Heart right ventricle (tissue), 16 donors: ENCODE data around the gene SDS. TPM values are rescaled to one million over a fixed set of nuclear protein-coding genes. Genes with fewer than 3 reads are reported as not detected.
"Not testable (repeated sequence)": the region's sequence is repeated elsewhere in the genome, so short reads cannot be mapped to it uniquely, and the experiment has no call there.

Source experiments
- ATAC-seq, 8 donors: fragments of 200-7000 bp; cut with Tn5 transposase; one replicate each; pipeline ENCODE4 v1.9.1; 2020; ENCODE audit warnings: mild to moderate bottlenecking in 8 of 8, moderate library complexity in 8 of 8, moderate number of reproducible peaks in 1 of 8
- DNase-seq, 2 donors: peaks; one replicate each; pipeline ENCODE4 v3.0.0-alpha.2; 2020
- H3K27ac ChIP-seq, 10 donors: fragments of 200-600 bp; sonication (generic) in 2 of 10; one replicate each; pipeline versions ENCODE4 v1.5.0 to v1.8.0; 2020 to 2022; ENCODE audit warnings: mild to moderate bottlenecking in 3 of 10
- H3K27me3 ChIP-seq, 7 donors: fragments of 200-600 bp; one replicate each; pipeline ENCODE4 v1.8.0; 2021 to 2022; ENCODE audit warnings: mild to moderate bottlenecking in 2 of 7
- H3K36me3 ChIP-seq, 9 donors: fragments of 200-600 bp; sonication (generic) in 1 of 9; one replicate each; pipeline versions ENCODE4 v1.5.0 to v1.8.0; 2020 to 2022; ENCODE audit warnings: mild to moderate bottlenecking in 2 of 9
- H3K4me1 ChIP-seq, 9 donors: fragments of 200-600 bp; sonication (generic) in 1 of 9; one replicate each; pipeline versions ENCODE4 v1.5.0 to v1.8.0; 2020 to 2022; ENCODE audit warnings: mild to moderate bottlenecking in 4 of 9
- H3K4me3 ChIP-seq, 10 donors: fragments of 200-600 bp; sonication (generic) in 2 of 10; one replicate each; pipeline versions ENCODE4 v1.5.0 to v1.8.0; 2020 to 2022; ENCODE audit warnings: mild to moderate bottlenecking in 7 of 10, moderate library complexity in 2 of 10
- H3K9me3 ChIP-seq, 11 donors: fragments of 200-600 bp in 10 of 11; sonication (generic) in 2 of 11; one replicate each; pipeline versions ENCODE4 v1.5.0 to v1.8.0; 2013 to 2022; ENCODE audit warnings: mild to moderate bottlenecking in 2 of 11, control low read depth in 1 of 11, moderate library complexity in 1 of 11
- WGBS, 2 donors: extraction: QIAGEN DNeasy Blood & Tissue Kit; methylation state at CpG; one replicate each; pipeline ENCODE4 v1.1.7; 2013; ENCODE audit warnings: inconsistent platforms in 1 of 2; 5-methylcytosine and 5-hydroxymethylcytosine counted together
- intact Hi-C, 10 donors: fragments of 100-400 bp; cut with DNase I; formaldehyde crosslinking; loops; one replicate each; pipeline versions ENCODE4 v1.11.1 to v1.14.2; 2022
- polyA plus RNA-seq, 2 donors: library from polyadenylated mRNA; stranded (reverse); fragments of 200-250 nt; gene quantifications; one replicate each; pipeline ENCODE4 v1.2.3, GENCODE V29; 2013
- total RNA-seq, 10 donors: library from RNA; stranded (reverse); fragmentation: NEBNext Ultra II Directional in 3 of 10; extraction: Animal tissue kit (Norgen Biotek cat#: 25700) in 3 of 10; gene quantifications; one replicate each; pipeline versions ENCODE4 v1.2.1 to v1.2.4, GENCODE V29; 2021 to 2023
- TF ChIP-seq, protein P1 (sequence below), 9 donors: fragments of 200-600 bp; sonication (generic) in 2 of 9; IDR thresholded peaks; one replicate each; pipeline versions ENCODE4 v1.5.0 to v1.8.0; 2021 to 2022; ENCODE audit warnings: antibody characterized with exemption in 9 of 9, mild to moderate bottlenecking in 5 of 9, moderate library complexity in 1 of 9
- donor health status: Arrhythmogenic right ventricular cardiomyopathy.
- donor health status: ischemic (EF 13 %, LVEDD 7.1; RV severe dilation, severe dysfunction).
- donor health status: healthy with polysubstance abuse.
- donor health status: DM: no; HTN: yes; CAD: no.
- donor health status: DM: no; HTN: no; CAD: no.
- donor health status: ischemic (EF 25% LVEDD 6.9; RV normal size, moderate dysfunction).
- donor health status: ischemic (EF 25% LVEDD 5.7; RV mildly dilated, moderate dysfunction).
- donor health status: healthy.
- donor health status: DM: yes; HTN: yes; CAD: no.
- donor health status: Ischemic cardiomyopathy.
- donor health status: ischemic (EF 35%, LVEDD 5.7; RV mildly dilated, moderate dysfunction).
- donor health status: nonischemic (EF 11% LVEDD 7.7; RV severe dilation, severe dysfunction).
- donor health status: DM: yes; HTN: yes; CAD: no.
- donor health status: PGD.
- donor health status: ischemic (EF 29% LVEDD 5.4; RV normal size, mild dysfunction).
- donor health status: nonischemic (EF 23%, LVEDD 6.1; RV moderate dilation, normal function).

Gene SDS
- total and polyA plus RNA-seq, 12 donors = 0.18 to 1.6 (median 0.33) TPM; not detected in 7

DNA sequence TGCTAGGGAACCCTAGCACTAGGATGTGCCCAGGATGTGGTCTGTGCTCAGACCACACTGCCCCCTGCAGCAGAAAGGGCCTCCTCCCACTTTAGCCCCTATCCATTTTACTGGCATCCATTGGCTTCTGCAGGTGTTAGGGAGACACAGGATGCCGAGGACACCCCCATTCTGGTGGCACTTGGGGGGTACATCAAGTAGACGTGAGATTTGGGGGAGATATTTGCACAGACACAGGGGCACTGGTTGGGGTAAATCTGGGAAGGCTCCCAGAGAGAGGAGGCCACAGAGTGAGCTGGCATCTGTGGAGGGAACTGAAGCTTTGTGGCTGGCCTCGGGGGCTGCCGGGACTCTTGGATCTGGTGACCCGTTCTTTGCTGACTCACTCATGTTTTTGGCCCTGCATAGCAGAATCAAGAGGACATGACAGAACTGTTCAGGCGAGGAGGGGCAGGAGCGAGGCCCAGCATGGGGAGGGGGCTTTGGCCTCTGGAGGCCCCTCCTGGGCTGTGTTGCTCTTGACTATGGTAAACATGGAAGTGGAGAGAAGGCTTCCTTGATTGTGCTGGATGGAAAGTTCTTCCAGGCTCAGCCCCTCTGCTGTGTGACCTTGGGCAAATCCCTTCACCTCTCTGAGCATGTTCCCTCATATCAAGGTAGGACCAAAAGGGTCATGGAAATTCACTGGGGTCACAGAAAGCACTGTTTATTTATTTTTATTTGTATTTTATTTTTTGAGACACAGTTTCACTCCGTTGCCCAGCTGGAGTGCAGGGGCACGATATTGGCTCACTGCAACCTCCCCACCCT is 43.5 kb downstream of the SDS start:
- TF ChIP-seq, protein P1, sequence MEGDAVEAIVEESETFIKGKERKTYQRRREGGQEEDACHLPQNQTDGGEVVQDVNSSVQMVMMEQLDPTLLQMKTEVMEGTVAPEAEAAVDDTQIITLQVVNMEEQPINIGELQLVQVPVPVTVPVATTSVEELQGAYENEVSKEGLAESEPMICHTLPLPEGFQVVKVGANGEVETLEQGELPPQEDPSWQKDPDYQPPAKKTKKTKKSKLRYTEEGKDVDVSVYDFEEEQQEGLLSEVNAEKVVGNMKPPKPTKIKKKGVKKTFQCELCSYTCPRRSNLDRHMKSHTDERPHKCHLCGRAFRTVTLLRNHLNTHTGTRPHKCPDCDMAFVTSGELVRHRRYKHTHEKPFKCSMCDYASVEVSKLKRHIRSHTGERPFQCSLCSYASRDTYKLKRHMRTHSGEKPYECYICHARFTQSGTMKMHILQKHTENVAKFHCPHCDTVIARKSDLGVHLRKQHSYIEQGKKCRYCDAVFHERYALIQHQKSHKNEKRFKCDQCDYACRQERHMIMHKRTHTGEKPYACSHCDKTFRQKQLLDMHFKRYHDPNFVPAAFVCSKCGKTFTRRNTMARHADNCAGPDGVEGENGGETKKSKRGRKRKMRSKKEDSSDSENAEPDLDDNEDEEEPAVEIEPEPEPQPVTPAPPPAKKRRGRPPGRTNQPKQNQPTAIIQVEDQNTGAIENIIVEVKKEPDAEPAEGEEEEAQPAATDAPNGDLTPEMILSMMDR (IDR thresholded peaks at IDR 0.05) = no peak
- Histone ChIP-seq H3K4me3 (peak overlapping the region in 6 of 10 donors; percentile 74 to 96 (median 91)), H3K9me3 (no peaks in the 10 kb centered on the region), H3K4me1 (peaks cover 5 to 36% (median 17%) of the 10 kb centered on the region in 9 donors), H3K27me3 (no peaks in the 10 kb centered on the region), H3K27ac (peak overlapping the region in 4 of 10 donors; percentile 87 to 95 (median 91)), H3K36me3 (peaks cover 0 to 9% (median 0%) of the 10 kb centered on the region in 9 donors)
- WGBS, 2 donors = 69 to 81% methylated on average over 9 of the region's 9 CpGs
- intact Hi-C loops = no loop called here
- DNase-seq (no peak), ATAC-seq (no peak)

DNA sequence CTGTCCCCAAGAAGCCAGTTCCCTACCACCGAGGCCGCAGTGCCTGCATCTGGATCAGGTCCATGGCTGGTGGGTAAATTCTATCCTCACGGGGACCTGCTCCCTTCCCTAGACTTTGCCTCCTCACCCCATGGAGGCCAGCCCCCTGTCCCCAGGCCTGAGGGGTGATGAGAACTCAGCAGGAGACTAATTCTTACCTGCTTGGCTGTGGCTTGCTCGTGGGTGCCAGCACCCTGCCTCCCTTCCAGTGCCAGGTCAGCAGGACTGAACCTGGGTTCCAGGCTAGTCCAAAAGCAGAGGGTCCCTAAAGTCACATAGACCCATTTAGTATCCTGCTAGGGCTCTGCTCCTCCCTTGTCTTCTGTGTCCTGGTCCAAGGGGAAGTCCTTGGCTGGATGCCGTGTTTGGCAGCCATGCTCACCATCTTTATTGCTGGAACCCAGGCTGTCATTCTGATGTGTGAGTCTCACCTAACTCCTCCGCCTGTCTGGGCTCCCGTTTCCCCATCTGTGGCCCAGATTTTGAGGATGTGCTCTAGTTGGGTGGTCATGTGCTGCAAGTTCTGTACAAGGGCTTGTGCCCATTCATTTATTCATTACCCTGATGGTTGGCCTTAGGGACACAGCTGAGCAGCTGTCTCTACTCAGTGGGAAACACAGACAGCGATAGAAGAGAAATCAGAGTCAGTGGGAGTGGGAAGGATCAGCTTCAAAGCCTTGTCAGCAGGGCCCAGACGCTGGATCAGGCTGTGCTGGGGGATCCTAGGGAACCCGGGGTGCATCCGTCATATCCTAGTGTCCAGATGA is 44.4 kb downstream of the SDS start:
- TF ChIP-seq, protein P1 (IDR thresholded peaks at IDR 0.05) = no peak
- intact Hi-C loops = no loop called here
- WGBS, 2 donors = 30 to 44% methylated on average over 11 of the region's 11 CpGs
- Histone ChIP-seq H3K36me3 (peaks cover 0 to 6% (median 0%) of the 10 kb centered on the region in 9 donors), H3K27ac (peak overlapping the region; percentile 37 to 95 (median 91)), H3K4me3 (peak overlapping the region; percentile 38 to 96 (median 78)), H3K9me3 (no peaks in the 10 kb centered on the region), H3K4me1 (peaks cover 5 to 36% (median 17%) of the 10 kb centered on the region in 9 donors), H3K27me3 (no peaks in the 10 kb centered on the region)
- DNase-seq (peak; percentile 48 to 58), ATAC-seq (peak; percentile 15 to 56 (median 43))

DNA sequence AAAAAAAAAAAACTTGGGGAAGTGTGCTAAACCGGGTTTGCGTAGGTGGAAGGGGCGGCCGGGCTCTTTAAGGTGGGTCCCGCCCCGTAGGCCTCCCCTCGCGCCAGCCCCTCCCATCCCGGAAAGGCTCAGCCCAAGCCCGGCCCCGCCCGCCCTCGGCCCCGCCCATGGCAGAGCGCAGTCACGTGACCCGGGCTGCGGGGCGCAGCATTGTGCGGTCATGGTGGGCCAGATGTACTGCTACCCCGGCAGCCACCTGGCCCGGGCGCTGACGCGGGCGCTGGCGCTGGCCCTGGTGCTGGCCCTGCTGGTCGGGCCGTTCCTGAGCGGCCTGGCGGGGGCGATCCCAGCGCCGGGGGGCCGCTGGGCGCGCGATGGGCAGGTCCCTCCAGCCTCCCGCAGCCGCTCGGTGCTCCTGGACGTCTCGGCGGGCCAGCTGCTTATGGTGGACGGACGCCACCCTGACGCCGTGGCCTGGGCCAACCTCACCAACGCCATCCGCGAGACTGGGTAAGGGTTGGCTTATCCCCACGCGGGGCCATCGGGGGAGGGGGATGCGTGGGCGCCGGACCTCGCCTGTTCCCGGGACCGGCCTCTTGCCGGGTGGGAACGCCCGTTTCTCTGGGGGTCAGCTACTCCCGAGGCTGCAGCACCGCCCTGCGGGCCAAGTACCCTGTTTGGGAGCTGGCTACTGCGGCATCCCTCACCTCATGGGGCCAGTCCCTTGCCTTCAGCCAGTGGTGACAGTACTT is 45.1 kb downstream of the SDS start, which contains the start of gene PLBD2:
TSS of gene PLBD2 (plus strand) at position 207 of the 752 bp plus-strand sequence. CDS start at position 221, 14 bp downstream.
- intact Hi-C loops = loop anchor here in 1 of 10 donors (1.0 kb wide), 1 partner anchor 23 kb away; the partner anchor contains the start of gene SLC8B1
- peak; percentile 96 to 99 (median 98) for ATAC-seq
- peak; percentile 94 to 96 for DNase-seq

DNA sequence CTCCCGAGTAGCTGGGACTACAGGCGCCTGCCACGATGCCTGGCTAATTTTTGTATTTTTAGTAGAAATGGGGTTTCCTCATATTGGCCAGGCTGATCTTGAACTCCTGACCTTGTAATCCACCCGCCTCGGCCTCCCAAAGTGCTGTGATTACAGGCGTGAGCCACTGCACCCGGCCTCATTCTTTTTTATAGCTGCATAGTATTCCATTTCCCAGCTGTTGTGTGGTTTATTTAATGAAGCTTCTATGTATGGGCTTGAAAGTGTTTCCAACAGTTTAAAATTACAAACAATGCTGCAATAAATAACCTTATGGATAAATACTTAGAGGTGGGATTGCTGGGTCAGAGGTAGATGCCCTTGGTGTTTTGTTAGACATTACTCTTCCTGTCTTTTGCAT is 49.5 kb downstream of the SDS start:
- H3K27me3 ChIP-seq, H3K36me3 ChIP-seq, H3K4me3 ChIP-seq, H3K9me3 ChIP-seq, DNase-seq, intact Hi-C loops, ATAC-seq, H3K27ac ChIP-seq: not testable (repeated sequence)
- 91 to 92% methylated on average over 7 of the region's 7 CpGs for WGBS, 2 donors
- H3K4me1 ChIP-seq = peaks cover 2 to 10% (median 5%) of the 10 kb centered on the region in 9 donors

More for the DNA sequence above, 45.1 kb downstream of the SDS start, which contains the start of gene PLBD2:
- Histone ChIP-seq H3K4me1 (peaks cover 5 to 36% (median 17%) of the 10 kb centered on the region in 9 donors), H3K27me3 (no peaks in the 10 kb centered on the region), H3K36me3 (no peaks in the 10 kb centered on the region), H3K27ac (peak within 1 kb of the TSS; percentile 37 to 95 (median 91)), H3K9me3 (no peaks in the 10 kb centered on the region), H3K4me3 (peak within 1 kb of the TSS; percentile 38 to 96 (median 78))
- TF ChIP-seq, protein P1 (IDR thresholded peaks at IDR 0.05) = no peak
- WGBS, 2 donors = 0 to 1% methylated on average over 67 of the region's 67 CpGs
